Measurements from ENCODE around the gene MAMDC2. TPM values are rescaled to one million over a fixed set of nuclear protein-coding genes. Genes with fewer than 3 reads are reported as not detected.

Gene MAMDC2
- total RNA-seq, 1 experiment from 2014 or later = 4.6 TPM

DNA sequence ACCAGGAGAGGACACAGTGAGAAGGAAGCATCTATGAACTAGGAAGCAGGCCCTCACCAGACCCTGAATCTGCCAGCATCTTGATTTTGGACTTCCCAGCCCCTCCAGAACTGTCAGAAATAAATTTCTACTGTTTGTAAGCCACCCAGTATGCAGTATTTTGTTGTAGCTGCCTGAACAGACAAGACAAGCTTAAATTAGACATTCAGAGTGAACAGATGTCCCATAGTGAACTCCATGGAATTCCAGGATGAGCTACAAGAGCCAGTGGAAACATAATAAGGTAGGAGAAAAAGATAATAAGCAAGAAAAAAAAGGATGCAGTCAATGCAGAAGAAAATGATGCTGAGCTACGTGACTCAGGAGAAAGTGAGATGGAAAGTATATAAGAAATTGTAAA lies 47.8 kb upstream of the MAMDC2 start:
- Histone ChIP-seq H3K4me1 (ENCODE audit: insufficient read depth, low read length) (peaks cover 8% of the 10 kb centered on the region; the same call in 1 of the 2 replicates), H3K9me3 (ENCODE audit: control insufficient read depth, low read depth, low read length) (no peaks in the 10 kb centered on the region), H4K8ac (replicated peaks; ENCODE audit: insufficient read length, low read depth, low read length) (no peak overlapping the region), H3K27me3 (ENCODE audit: insufficient read depth, low read length) (no peaks in the 10 kb centered on the region), H3K18ac (ENCODE audit: insufficient read length, low read depth, low read length) (no peak overlapping the region), H3K4me2 (ENCODE audit: insufficient read depth, insufficient read length, low read length) (no peak overlapping the region), H3K23me2 (ENCODE audit: insufficient read length, low read depth, low read length, poor library complexity, severe bottlenecking) (no peaks in the 10 kb centered on the region), H4K20me1 (ENCODE audit: control insufficient read depth, insufficient read depth, insufficient read length) (no peaks in the 10 kb centered on the region), H2AFZ (ENCODE audit: low read length) (no peak overlapping the region), H3K79me1 (ENCODE audit: insufficient read depth, low read depth, low read length, poor library complexity, severe bottlenecking) (no peaks in the 10 kb centered on the region), H4K91ac (ENCODE audit: insufficient read length, low read depth, low read length) (no peak overlapping the region), H2BK20ac (ENCODE audit: low read depth, low read length, poor library complexity, severe bottlenecking) (no peak overlapping the region), H2BK12ac (ENCODE audit: insufficient read length, low read depth, low read length) (no peak overlapping the region), H3K9ac (ENCODE audit: extremely low read depth, insufficient read length, low read length) (no peak overlapping the region), H2BK5ac (ENCODE audit: insufficient read length, low read length) (no peak overlapping the region), H2AK5ac (ENCODE audit: insufficient read length, low read length) (no peak overlapping the region), H3K56ac (ENCODE audit: insufficient read length, low read depth, low read length) (no peak overlapping the region), H3T11ph (ENCODE audit: low read length) (no peak overlapping the region), H3K27ac (ENCODE audit: insufficient read length, low read depth, low read length) (no peak overlapping the region), H3K23ac (ENCODE audit: insufficient read length, low read depth, low read length) (no peak overlapping the region), H4K5ac (ENCODE audit: insufficient read length, low read depth, low read length) (no peak overlapping the region), H3K4ac (ENCODE audit: low read depth, low read length) (no peak overlapping the region), H2BK120ac (ENCODE audit: low read depth, low read length, poor library complexity, severe bottlenecking) (no peak overlapping the region), H3K14ac (ENCODE audit: insufficient read depth, low read length) (no peak overlapping the region), H2BK15ac (ENCODE audit: low read depth, low read length) (no peak overlapping the region), H3K79me2 (ENCODE audit: insufficient read depth, low read length) (no peaks in the 10 kb centered on the region)
- peaks cover 9 to 13% of the 10 kb centered on the region in 2 experiments for H3K4me1 Mint-ChIP-seq
- TF ChIP-seq, protein P1, sequence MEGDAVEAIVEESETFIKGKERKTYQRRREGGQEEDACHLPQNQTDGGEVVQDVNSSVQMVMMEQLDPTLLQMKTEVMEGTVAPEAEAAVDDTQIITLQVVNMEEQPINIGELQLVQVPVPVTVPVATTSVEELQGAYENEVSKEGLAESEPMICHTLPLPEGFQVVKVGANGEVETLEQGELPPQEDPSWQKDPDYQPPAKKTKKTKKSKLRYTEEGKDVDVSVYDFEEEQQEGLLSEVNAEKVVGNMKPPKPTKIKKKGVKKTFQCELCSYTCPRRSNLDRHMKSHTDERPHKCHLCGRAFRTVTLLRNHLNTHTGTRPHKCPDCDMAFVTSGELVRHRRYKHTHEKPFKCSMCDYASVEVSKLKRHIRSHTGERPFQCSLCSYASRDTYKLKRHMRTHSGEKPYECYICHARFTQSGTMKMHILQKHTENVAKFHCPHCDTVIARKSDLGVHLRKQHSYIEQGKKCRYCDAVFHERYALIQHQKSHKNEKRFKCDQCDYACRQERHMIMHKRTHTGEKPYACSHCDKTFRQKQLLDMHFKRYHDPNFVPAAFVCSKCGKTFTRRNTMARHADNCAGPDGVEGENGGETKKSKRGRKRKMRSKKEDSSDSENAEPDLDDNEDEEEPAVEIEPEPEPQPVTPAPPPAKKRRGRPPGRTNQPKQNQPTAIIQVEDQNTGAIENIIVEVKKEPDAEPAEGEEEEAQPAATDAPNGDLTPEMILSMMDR (conservative IDR thresholded peaks at IDR 0.05) = no peak
- DNase-seq = no peak
- no peaks in the 10 kb centered on the region for H3K9me3 Mint-ChIP-seq
- no peak overlapping the region for H3K4me3 Mint-ChIP-seq
- no peaks in the 10 kb centered on the region for H3K27me3 Mint-ChIP-seq (ENCODE audit: low read depth)
- H3K36me3 Mint-ChIP-seq (ENCODE audit: insufficient read depth in 1 of 3, low read depth in 3 of 3) = peaks cover 0 to under 1% (median 0%) of the 10 kb centered on the region in 3 experiments; a peak in 1 of 7 replicates
- no CpG with 5 or more reads among the region's 1 CpG for WGBS (ENCODE audit: extremely low coverage, insufficient read length, low lambda C conversion rate)
- H3K27ac Mint-ChIP-seq = no peak overlapping the region
